BLaER1 treated with 17β-estradiol and CSF1 and Interleukin-3, amounts not matched to agents 10 nM and 100 nM (cell line): ENCODE measurements around the gene USH2A.

ENCODE experiments used
- H3K27ac ChIP-seq, 11 experiments: shearing (Covaris generic); formaldehyde crosslinking; 2 replicates each; pipeline ENCODE4 v1.8.1; 2022
- H3K27me3 ChIP-seq, 11 experiments: shearing (Covaris generic); formaldehyde crosslinking; 2 replicates each; pipeline ENCODE4 v1.8.1; 2022
- H3K36me3 ChIP-seq, 11 experiments: shearing (Covaris generic); formaldehyde crosslinking; 2 replicates each; pipeline ENCODE4 v1.8.1; 2022
- H3K4me1 ChIP-seq, 10 experiments: shearing (Covaris generic); formaldehyde crosslinking; 2 replicates each; pipeline ENCODE4 v1.8.1; 2022
- H3K4me2 ChIP-seq, 11 experiments: shearing (Covaris generic); formaldehyde crosslinking; 2 replicates each; pipeline ENCODE4 v1.8.1; 2022
- H3K4me3 ChIP-seq, 10 experiments: shearing (Covaris generic); formaldehyde crosslinking; 2 replicates each; pipeline ENCODE4 v1.8.1; 2022
- H3K9ac ChIP-seq, 11 experiments: shearing (Covaris generic); formaldehyde crosslinking; 2 replicates each; pipeline ENCODE4 v1.8.1; 2022
- H3K9me3 ChIP-seq, 11 experiments: shearing (Covaris generic); formaldehyde crosslinking; replicated peaks in 1 of 11; 2 replicates each; pipeline ENCODE4 v1.8.1; 2022
- H4K20me1 ChIP-seq, 11 experiments: shearing (Covaris generic); formaldehyde crosslinking; 2 replicates each; pipeline ENCODE4 v1.8.1; 2022
- Cebpa-rat ChIP-seq, 11 experiments: shearing (Covaris generic); IDR thresholded peaks; 2 replicates each; pipeline ENCODE4 v1.8.1; 2022

The USH2A gene, protein sequence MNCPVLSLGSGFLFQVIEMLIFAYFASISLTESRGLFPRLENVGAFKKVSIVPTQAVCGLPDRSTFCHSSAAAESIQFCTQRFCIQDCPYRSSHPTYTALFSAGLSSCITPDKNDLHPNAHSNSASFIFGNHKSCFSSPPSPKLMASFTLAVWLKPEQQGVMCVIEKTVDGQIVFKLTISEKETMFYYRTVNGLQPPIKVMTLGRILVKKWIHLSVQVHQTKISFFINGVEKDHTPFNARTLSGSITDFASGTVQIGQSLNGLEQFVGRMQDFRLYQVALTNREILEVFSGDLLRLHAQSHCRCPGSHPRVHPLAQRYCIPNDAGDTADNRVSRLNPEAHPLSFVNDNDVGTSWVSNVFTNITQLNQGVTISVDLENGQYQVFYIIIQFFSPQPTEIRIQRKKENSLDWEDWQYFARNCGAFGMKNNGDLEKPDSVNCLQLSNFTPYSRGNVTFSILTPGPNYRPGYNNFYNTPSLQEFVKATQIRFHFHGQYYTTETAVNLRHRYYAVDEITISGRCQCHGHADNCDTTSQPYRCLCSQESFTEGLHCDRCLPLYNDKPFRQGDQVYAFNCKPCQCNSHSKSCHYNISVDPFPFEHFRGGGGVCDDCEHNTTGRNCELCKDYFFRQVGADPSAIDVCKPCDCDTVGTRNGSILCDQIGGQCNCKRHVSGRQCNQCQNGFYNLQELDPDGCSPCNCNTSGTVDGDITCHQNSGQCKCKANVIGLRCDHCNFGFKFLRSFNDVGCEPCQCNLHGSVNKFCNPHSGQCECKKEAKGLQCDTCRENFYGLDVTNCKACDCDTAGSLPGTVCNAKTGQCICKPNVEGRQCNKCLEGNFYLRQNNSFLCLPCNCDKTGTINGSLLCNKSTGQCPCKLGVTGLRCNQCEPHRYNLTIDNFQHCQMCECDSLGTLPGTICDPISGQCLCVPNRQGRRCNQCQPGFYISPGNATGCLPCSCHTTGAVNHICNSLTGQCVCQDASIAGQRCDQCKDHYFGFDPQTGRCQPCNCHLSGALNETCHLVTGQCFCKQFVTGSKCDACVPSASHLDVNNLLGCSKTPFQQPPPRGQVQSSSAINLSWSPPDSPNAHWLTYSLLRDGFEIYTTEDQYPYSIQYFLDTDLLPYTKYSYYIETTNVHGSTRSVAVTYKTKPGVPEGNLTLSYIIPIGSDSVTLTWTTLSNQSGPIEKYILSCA (N-terminal part only)

GRCh38 chr1:216422821-216423520 lies at the start of gene USH2A:
TSS of gene USH2A (minus strand) at chr1:216423448. CDS start at chr1:216422336, 1,112 bp downstream.
- no peaks in the 10 kb centered on the region for H3K36me3 ChIP-seq
- H3K27ac ChIP-seq, result no peak within 1 kb of the TSS
- H3K4me3 ChIP-seq, result no peak within 1 kb of the TSS
- H3K27me3 ChIP-seq, result no peaks in the 10 kb centered on the region
- TF ChIP-seq Cebpa-rat (IDR thresholded peaks at IDR 0.05), result no peak
- H4K20me1 ChIP-seq, result no peaks in the 10 kb centered on the region
- H3K4me1 ChIP-seq, result no peaks in the 10 kb centered on the region
- no peaks in the 10 kb centered on the region for H3K9me3 ChIP-seq
- H3K4me2 ChIP-seq, result no peak within 1 kb of the TSS
- no peak within 1 kb of the TSS for H3K9ac ChIP-seq

DNA sequence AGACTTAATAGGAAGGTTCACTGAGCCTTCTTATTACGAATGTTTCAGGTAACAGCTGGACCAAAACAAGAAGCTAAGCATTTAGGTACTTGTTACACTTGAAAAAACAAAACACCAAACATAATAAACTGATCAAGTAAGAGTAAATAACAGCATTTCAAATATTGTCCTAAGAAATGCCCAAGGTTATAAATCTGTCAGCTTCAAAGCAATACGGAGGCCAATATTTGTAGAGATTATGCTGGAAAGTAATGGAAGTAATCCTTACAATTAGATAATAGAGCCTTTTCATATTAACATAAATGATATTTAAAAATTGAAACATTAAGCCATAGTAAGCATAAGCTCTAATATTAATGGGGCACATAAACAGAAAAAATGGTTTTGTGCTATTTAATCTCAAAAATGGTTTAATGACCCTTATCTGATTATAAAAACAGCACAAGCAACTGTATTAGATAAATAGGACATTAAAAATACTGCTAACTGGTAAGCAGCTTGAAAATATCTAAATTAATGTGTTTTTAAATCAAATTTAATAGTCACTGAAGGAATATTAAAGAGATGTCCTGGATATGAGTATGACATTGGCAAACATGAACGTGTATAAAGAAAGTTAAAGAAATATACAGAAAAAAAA lies 43.0 kb upstream of the USH2A start:
- Histone ChIP-seq H3K9ac (no peak overlapping the region), H3K4me3 (no peak overlapping the region), H4K20me1 (no peaks in the 10 kb centered on the region), H3K27ac (no peak overlapping the region), H3K36me3 (no peaks in the 10 kb centered on the region), H3K4me2 (no peak overlapping the region), H3K9me3 (no peaks in the 10 kb centered on the region), H3K4me1 (no peaks in the 10 kb centered on the region), H3K27me3 (no peaks in the 10 kb centered on the region)
- no peak for TF ChIP-seq Cebpa-rat (IDR thresholded peaks at IDR 0.05)

DNA sequence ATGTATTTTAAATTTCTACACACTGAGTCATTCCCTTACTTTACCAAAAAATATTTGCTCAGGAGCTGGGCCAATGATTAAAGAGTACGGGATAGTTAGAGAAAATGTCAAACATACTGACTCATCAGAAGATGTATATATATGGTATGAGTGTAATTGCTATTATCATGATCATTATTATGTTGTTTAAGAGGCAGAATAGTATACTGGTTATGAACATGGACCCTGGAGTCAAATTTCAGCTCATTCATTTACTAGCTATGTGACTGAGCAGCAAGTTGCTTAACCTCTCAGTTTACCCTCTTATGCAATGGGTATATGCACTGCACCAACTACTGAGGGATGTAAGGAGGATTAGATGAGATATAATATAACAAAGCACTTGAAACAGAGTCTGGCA lies 41.2 kb upstream of the USH2A start:
- H3K36me3 ChIP-seq, result no peaks in the 10 kb centered on the region
- H3K4me1 ChIP-seq, result no peaks in the 10 kb centered on the region
- no peak for TF ChIP-seq Cebpa-rat (IDR thresholded peaks at IDR 0.05)
- no peak overlapping the region for H3K4me3 ChIP-seq
- H3K9ac ChIP-seq, result no peak overlapping the region
- H3K9me3 ChIP-seq, result no peaks in the 10 kb centered on the region
- no peak overlapping the region for H3K27ac ChIP-seq
- H3K27me3 ChIP-seq, result no peaks in the 10 kb centered on the region
- H4K20me1 ChIP-seq, result no peaks in the 10 kb centered on the region
- H3K4me2 ChIP-seq, result no peak overlapping the region

- no peak overlapping the region for H3K4me2 ChIP-seq
Measured at GRCh38 chr1:216462066-216462775, 39.0 kb upstream of the USH2A start.

GRCh38 chr1:216461466-216461865 lies 38.2 kb upstream of the USH2A start:
- Histone ChIP-seq H4K20me1 (no peaks in the 10 kb centered on the region), H3K27me3 (no peaks in the 10 kb centered on the region), H3K4me1 (no peaks in the 10 kb centered on the region), H3K27ac (no peak overlapping the region), H3K9me3 (no peaks in the 10 kb centered on the region), H3K9ac (no peak overlapping the region), H3K36me3 (no peaks in the 10 kb centered on the region), H3K4me3 (no peak overlapping the region), H3K4me2 (no peak overlapping the region)
- TF ChIP-seq Cebpa-rat (IDR thresholded peaks at IDR 0.05), result no peak

More at GRCh38 chr1:216462066-216462775, 39.0 kb upstream of the USH2A start:
- no peaks in the 10 kb centered on the region for H3K4me1 ChIP-seq
- H3K27ac ChIP-seq, result no peak overlapping the region
- H3K36me3 ChIP-seq, result no peaks in the 10 kb centered on the region
- H3K9me3 ChIP-seq, result no peaks in the 10 kb centered on the region
- no peak for TF ChIP-seq Cebpa-rat (IDR thresholded peaks at IDR 0.05)
- no peaks in the 10 kb centered on the region for H4K20me1 ChIP-seq
- H3K9ac ChIP-seq, result no peak overlapping the region
- H3K4me3 ChIP-seq, result no peak overlapping the region
- no peaks in the 10 kb centered on the region for H3K27me3 ChIP-seq

GRCh38 chr1:216459651-216460207 lies 36.5 kb upstream of the USH2A start:
- Histone ChIP-seq H4K20me1 (no peaks in the 10 kb centered on the region), H3K9me3 (no peaks in the 10 kb centered on the region), H3K4me3 (no peak overlapping the region), H3K27ac (no peak overlapping the region), H3K9ac (no peak overlapping the region), H3K4me1 (no peaks in the 10 kb centered on the region), H3K4me2 (no peak overlapping the region), H3K27me3 (no peaks in the 10 kb centered on the region), H3K36me3 (no peaks in the 10 kb centered on the region)
- no peak for TF ChIP-seq Cebpa-rat (IDR thresholded peaks at IDR 0.05)

- no peak for TF ChIP-seq Cebpa-rat (IDR thresholded peaks at IDR 0.05)
Measured at GRCh38 chr1:216458812-216459211, 35.6 kb upstream of the USH2A start.

DNA sequence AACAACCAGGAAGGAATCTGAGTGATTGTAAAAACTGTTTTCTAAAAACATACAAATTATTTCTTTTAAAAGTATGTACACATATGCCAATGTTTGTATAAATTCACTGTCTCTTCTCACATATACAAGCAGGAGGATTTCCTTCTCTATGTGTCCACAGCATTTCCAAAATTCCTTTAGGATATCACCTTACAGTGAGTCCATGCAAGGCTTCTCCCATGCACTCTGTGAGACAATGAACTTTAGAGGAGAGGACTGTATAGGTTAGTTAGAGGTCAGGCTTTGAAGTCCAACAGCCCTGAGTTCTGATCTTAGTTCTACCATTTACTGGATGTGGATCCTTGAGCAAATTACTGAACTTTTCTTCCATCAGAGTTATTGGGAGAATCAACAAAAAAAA lies 34.1 kb upstream of the USH2A start:
- no peaks in the 10 kb centered on the region for H4K20me1 ChIP-seq
- TF ChIP-seq Cebpa-rat (IDR thresholded peaks at IDR 0.05), result no peak
- H3K4me2 ChIP-seq, result no peak overlapping the region
- no peak overlapping the region for H3K4me3 ChIP-seq
- H3K27ac ChIP-seq, result no peak overlapping the region
- no peak overlapping the region for H3K9ac ChIP-seq
- no peaks in the 10 kb centered on the region for H3K27me3 ChIP-seq
- no peaks in the 10 kb centered on the region for H3K9me3 ChIP-seq
- H3K36me3 ChIP-seq, result no peaks in the 10 kb centered on the region
- H3K4me1 ChIP-seq, result no peaks in the 10 kb centered on the region

More at GRCh38 chr1:216458812-216459211, 35.6 kb upstream of the USH2A start:
- Histone ChIP-seq H3K4me3 (no peak overlapping the region), H4K20me1 (no peaks in the 10 kb centered on the region), H3K9ac (no peak overlapping the region), H3K9me3 (no peaks in the 10 kb centered on the region), H3K27ac (no peak overlapping the region), H3K4me1 (no peaks in the 10 kb centered on the region), H3K36me3 (no peaks in the 10 kb centered on the region), H3K27me3 (no peaks in the 10 kb centered on the region), H3K4me2 (no peak overlapping the region)
